ENCODE data around the gene HMGN2. TPM values are rescaled to one million over a fixed set of nuclear protein-coding genes. Genes with fewer than 3 reads are reported as not detected.

The HMGN2 gene
- total RNA-seq = 240 TPM

- DNase-seq (ENCODE audit: low spot score in 2 of 2) (peak; percentile 84 to 91), FAIRE-seq (no peak)
Observed at GRCh38 chr1:26472320-26472900, at the start of gene HMGN2. HMGN2 (plus strand) TSS chr1:26472440; CDS start chr1:26472613, 173 bp downstream.

- DNase-seq (ENCODE audit: low spot score in 2 of 2) (no peak), FAIRE-seq (no peak)
Observed at GRCh38 chr1:26429721-26430120, 42.5 kb upstream of the HMGN2 start.

GRCh38 chr1:26431979-26432695, 40.1 kb upstream of the HMGN2 start, which contains the start of gene DHDDS:
DHDDS (plus strand) TSS chr1:26432321; CDS start chr1:26432946, 625 bp downstream.
- no peak for FAIRE-seq

GRCh38 chr1:26432793-26433192, 39.4 kb upstream of the HMGN2 start:
- no peak for FAIRE-seq
- no peak for DNase-seq (ENCODE audit: low spot score in 2 of 2)

More at GRCh38 chr1:26431979-26432695, 40.1 kb upstream of the HMGN2 start, which contains the start of gene DHDDS:
- peak; percentile 83 to 95 for DNase-seq (ENCODE audit: low spot score in 2 of 2)

- FAIRE-seq (no peak), DNase-seq (ENCODE audit: low spot score in 2 of 2) (no peak)
Observed at GRCh38 chr1:26434161-26434752, 38.0 kb upstream of the HMGN2 start.

GRCh38 chr1:26438041-26438440, 34.2 kb upstream of the HMGN2 start:
- no peak for FAIRE-seq
- DNase-seq (ENCODE audit: low spot score in 2 of 2) = no peak

- no peak for FAIRE-seq
- DNase-seq (ENCODE audit: low spot score in 2 of 2) = no peak
Observed at GRCh38 chr1:26440259-26440658, 32.0 kb upstream of the HMGN2 start.

- no peak for FAIRE-seq
Observed at GRCh38 chr1:26449868-26450267, 22.4 kb upstream of the HMGN2 start.

GRCh38 chr1:26450908-26451307, 21.3 kb upstream of the HMGN2 start:
- DNase-seq (ENCODE audit: low spot score in 2 of 2) (no peak), FAIRE-seq (no peak)

More at GRCh38 chr1:26449868-26450267, 22.4 kb upstream of the HMGN2 start:
- DNase-seq (ENCODE audit: low spot score in 2 of 2) = no peak

GRCh38 chr1:26452459-26453183, 19.6 kb upstream of the HMGN2 start:
- FAIRE-seq (no peak), DNase-seq (ENCODE audit: low spot score in 2 of 2) (no peak)

GRCh38 chr1:26459148-26459547, 13.1 kb upstream of the HMGN2 start:
- FAIRE-seq (no peak), DNase-seq (ENCODE audit: low spot score in 2 of 2) (no peak)

- FAIRE-seq (no peak), DNase-seq (ENCODE audit: low spot score in 2 of 2) (no peak)
Observed at GRCh38 chr1:26459573-26460031, 12.6 kb upstream of the HMGN2 start.

GRCh38 chr1:26468911-26469310, 3.3 kb upstream of the HMGN2 start:
- DNase-seq (ENCODE audit: low spot score in 2 of 2) (no peak), FAIRE-seq (no peak)

GRCh38 chr1:26469558-26469957, 2.7 kb upstream of the HMGN2 start:
- FAIRE-seq (no peak), DNase-seq (ENCODE audit: low spot score in 2 of 2) (no peak)

GRCh38 chr1:26470878-26471497, 1.3 kb upstream of the HMGN2 start:
- FAIRE-seq = no peak
- DNase-seq (ENCODE audit: low spot score in 2 of 2) = no peak

GRCh38 chr1:26471498-26472319, 531 bp upstream of the HMGN2 start:
- FAIRE-seq (no peak), DNase-seq (ENCODE audit: low spot score in 2 of 2) (no peak)

GRCh38 chr1:26472901-26473845, 933 bp downstream of the HMGN2 start:
- FAIRE-seq = no peak

GRCh38 chr1:26474818-26475217, 2.6 kb downstream of the HMGN2 start:
- DNase-seq (ENCODE audit: low spot score in 2 of 2) (no peak), FAIRE-seq (no peak)

More at GRCh38 chr1:26472901-26473845, 933 bp downstream of the HMGN2 start:
- peak; percentile 96 to 98 for DNase-seq (ENCODE audit: low spot score in 2 of 2)

Measured in frontal cortex (tissue), 4 donors.